OCI-LY3 (cell line): ENCODE measurements around the gene DNAJB13.

Experiments used
- EZH2phosphoT487 ChIP-seq: fragments of 200-600 bp; shearing (Covaris generic); IDR thresholded peaks from 2 replicates; pipeline ENCODE4 v1.6.1; 2018; ENCODE audit warnings: antibody characterized with exemption, mixed run types, low read depth
- TF ChIP-seq, protein P1 (sequence below): fragments of 200-600, 300-600 bp; sonication (generic); IDR thresholded peaks from 2 replicates; pipeline ENCODE4 v1.5.1; 2014; ENCODE audit warnings: antibody characterized with exemption, low read length, low read depth

- TF ChIP-seq, protein P1, sequence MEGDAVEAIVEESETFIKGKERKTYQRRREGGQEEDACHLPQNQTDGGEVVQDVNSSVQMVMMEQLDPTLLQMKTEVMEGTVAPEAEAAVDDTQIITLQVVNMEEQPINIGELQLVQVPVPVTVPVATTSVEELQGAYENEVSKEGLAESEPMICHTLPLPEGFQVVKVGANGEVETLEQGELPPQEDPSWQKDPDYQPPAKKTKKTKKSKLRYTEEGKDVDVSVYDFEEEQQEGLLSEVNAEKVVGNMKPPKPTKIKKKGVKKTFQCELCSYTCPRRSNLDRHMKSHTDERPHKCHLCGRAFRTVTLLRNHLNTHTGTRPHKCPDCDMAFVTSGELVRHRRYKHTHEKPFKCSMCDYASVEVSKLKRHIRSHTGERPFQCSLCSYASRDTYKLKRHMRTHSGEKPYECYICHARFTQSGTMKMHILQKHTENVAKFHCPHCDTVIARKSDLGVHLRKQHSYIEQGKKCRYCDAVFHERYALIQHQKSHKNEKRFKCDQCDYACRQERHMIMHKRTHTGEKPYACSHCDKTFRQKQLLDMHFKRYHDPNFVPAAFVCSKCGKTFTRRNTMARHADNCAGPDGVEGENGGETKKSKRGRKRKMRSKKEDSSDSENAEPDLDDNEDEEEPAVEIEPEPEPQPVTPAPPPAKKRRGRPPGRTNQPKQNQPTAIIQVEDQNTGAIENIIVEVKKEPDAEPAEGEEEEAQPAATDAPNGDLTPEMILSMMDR = no peak
- no peak for TF ChIP-seq EZH2phosphoT487
Measured at GRCh38 chr11:74008373-74009229, 57.8 kb downstream of the DNAJB13 start, which contains the start of gene UCP3.
